ENCODE data around the gene PALM.

The PALM gene

GRCh38 chr19:755063-755462 lies 46.3 kb downstream of the PALM start:
- DNase-seq (ENCODE audit: low read depth, low spot score) = no peak
- H3K36me3 ChIP-seq (ENCODE audit: control insufficient read depth, insufficient read depth, low read length) = no peaks in the 10 kb centered on the region
- H3K27me3 ChIP-seq (ENCODE audit: control insufficient read depth, insufficient read depth, low read length) = no peaks in the 10 kb centered on the region
- no peaks in the 10 kb centered on the region for H3K9me3 ChIP-seq (ENCODE audit: control insufficient read depth, insufficient read depth, low read length)
- no peak overlapping the region for H3K27ac ChIP-seq (ENCODE audit: low read length)
- no CpG with 5 or more reads among the region's 15 CpGs for WGBS (ENCODE audit: insufficient coverage, insufficient read length)
- H3K4me1 ChIP-seq (ENCODE audit: control insufficient read depth, insufficient read depth, low read length) = no peaks in the 10 kb centered on the region; the same call in 1 of the 2 replicates
- H3K4me3 ChIP-seq (ENCODE audit: low read length) = no peak overlapping the region

GRCh38 chr19:756236-756635 lies 47.5 kb downstream of the PALM start:
- no peak overlapping the region for H3K27ac ChIP-seq (ENCODE audit: low read length)
- no peaks in the 10 kb centered on the region; the same call in 1 of the 2 replicates for H3K4me1 ChIP-seq (ENCODE audit: control insufficient read depth, insufficient read depth, low read length)
- no peak for DNase-seq (ENCODE audit: low read depth, low spot score)
- H3K27me3 ChIP-seq (ENCODE audit: control insufficient read depth, insufficient read depth, low read length) = no peaks in the 10 kb centered on the region
- no peak overlapping the region for H3K4me3 ChIP-seq (ENCODE audit: low read length)
- no peaks in the 10 kb centered on the region for H3K9me3 ChIP-seq (ENCODE audit: control insufficient read depth, insufficient read depth, low read length)
- H3K36me3 ChIP-seq (ENCODE audit: control insufficient read depth, insufficient read depth, low read length) = no peaks in the 10 kb centered on the region

- Histone ChIP-seq H3K27ac (ENCODE audit: low read length) (no peak overlapping the region), H3K4me3 (ENCODE audit: low read length) (no peak overlapping the region; the same call in 1 of the 2 replicates), H3K9me3 (ENCODE audit: control insufficient read depth, insufficient read depth, low read length) (no peaks in the 10 kb centered on the region), H3K4me1 (ENCODE audit: control insufficient read depth, insufficient read depth, low read length) (no peaks in the 10 kb centered on the region; the same call in 1 of the 2 replicates), H3K36me3 (ENCODE audit: control insufficient read depth, insufficient read depth, low read length) (no peaks in the 10 kb centered on the region), H3K27me3 (ENCODE audit: control insufficient read depth, insufficient read depth, low read length) (no peaks in the 10 kb centered on the region)
- DNase-seq (ENCODE audit: low read depth, low spot score) = no peak
- no CpG with 5 or more reads among the region's 36 CpGs for WGBS (ENCODE audit: insufficient coverage, insufficient read length)
Measured at GRCh38 chr19:756821-757688, 48.3 kb downstream of the PALM start.

DNA sequence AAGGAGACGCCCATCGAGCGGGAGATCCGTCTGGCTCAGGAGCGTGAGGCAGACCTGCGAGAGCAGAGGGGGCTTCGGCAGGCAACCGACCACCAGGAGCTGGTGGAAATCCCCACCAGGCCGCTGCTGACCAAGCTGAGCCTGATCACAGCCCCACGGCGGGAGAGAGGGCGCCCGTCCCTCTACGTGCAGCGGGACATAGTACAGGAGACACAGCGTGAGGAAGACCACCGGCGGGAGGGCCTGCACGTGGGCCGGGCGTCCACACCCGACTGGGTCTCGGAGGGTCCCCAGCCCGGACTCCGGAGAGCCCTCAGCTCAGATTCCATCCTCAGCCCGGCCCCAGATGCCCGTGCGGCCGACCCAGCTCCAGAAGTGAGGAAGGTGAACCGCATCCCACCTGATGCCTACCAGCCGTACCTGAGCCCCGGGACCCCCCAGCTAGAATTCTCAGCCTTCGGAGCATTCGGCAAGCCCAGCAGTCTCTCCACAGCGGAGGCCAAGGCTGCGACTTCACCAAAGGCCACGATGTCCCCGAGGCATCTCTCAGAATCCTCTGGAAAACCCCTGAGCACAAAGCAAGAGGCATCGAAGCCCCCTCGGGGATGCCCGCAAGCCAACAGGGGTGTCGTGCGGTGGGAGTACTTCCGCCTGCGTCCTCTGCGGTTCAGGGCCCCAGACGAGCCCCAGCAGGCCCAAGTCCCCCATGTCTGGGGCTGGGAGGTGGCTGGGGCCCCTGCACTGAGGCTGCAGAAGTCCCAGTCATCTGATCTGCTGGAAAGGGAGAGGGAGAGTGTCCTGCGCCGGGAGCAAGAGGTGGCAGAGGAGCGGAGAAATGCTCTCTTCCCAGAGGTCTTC lies 49.3 kb downstream of the PALM start:
- whole genome bisulfite sequencing (ENCODE audit: insufficient coverage, insufficient read length) = no CpG with 5 or more reads among the region's 50 CpGs
- no peaks in the 10 kb centered on the region for H3K9me3 ChIP-seq (ENCODE audit: control insufficient read depth, insufficient read depth, low read length)
- no peaks in the 10 kb centered on the region for H3K4me1 ChIP-seq (ENCODE audit: control insufficient read depth, insufficient read depth, low read length)
- H3K36me3 ChIP-seq (ENCODE audit: control insufficient read depth, insufficient read depth, low read length) = no peaks in the 10 kb centered on the region
- H3K4me3 ChIP-seq (ENCODE audit: low read length) = no peak overlapping the region; the same call in 1 of the 2 replicates
- DNase-seq (ENCODE audit: low read depth, low spot score) = no peak
- no peak overlapping the region for H3K27ac ChIP-seq (ENCODE audit: low read length)
- no peaks in the 10 kb centered on the region for H3K27me3 ChIP-seq (ENCODE audit: control insufficient read depth, insufficient read depth, low read length)

GRCh38 chr19:763181-763580 lies 54.4 kb downstream of the PALM start:
- Histone ChIP-seq H3K36me3 (ENCODE audit: control insufficient read depth, insufficient read depth, low read length) (no peaks in the 10 kb centered on the region), H3K27me3 (ENCODE audit: control insufficient read depth, insufficient read depth, low read length) (no peaks in the 10 kb centered on the region), H3K4me1 (ENCODE audit: control insufficient read depth, insufficient read depth, low read length) (no peaks in the 10 kb centered on the region), H3K4me3 (ENCODE audit: low read length) (no peak overlapping the region), H3K27ac (ENCODE audit: low read length) (no peak overlapping the region), H3K9me3 (ENCODE audit: control insufficient read depth, insufficient read depth, low read length) (no peaks in the 10 kb centered on the region)
- WGBS (ENCODE audit: insufficient coverage, insufficient read length) = no CpG with 5 or more reads among the region's 10 CpGs
- no peak for DNase-seq (ENCODE audit: low read depth, low spot score)

DNA sequence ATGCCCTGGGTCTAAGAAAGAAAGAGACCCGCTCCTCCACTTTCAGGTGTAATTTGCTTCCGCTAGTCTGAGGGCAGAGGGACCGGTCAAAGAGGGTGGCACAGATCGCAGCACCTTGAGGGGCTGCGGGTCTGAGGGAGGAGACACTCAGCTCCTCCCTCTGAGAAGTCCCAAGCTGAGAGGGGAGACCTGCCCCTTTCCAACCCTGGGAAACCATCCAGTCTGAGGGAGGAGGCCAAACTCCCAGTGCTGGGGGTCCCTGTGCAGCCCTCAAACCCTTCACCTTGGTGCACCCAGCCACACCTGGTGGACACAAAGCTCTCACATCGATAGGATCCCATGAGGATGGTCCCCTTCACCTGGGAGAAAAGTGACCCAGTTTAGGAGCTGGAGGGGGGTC lies 55.1 kb downstream of the PALM start:
- Histone ChIP-seq H3K27me3 (ENCODE audit: control insufficient read depth, insufficient read depth, low read length) (no peaks in the 10 kb centered on the region), H3K27ac (ENCODE audit: low read length) (no peak overlapping the region), H3K9me3 (ENCODE audit: control insufficient read depth, insufficient read depth, low read length) (no peaks in the 10 kb centered on the region), H3K4me3 (ENCODE audit: low read length) (no peak overlapping the region), H3K4me1 (ENCODE audit: control insufficient read depth, insufficient read depth, low read length) (no peaks in the 10 kb centered on the region), H3K36me3 (ENCODE audit: control insufficient read depth, insufficient read depth, low read length) (no peaks in the 10 kb centered on the region)
- WGBS (ENCODE audit: insufficient coverage, insufficient read length) = no CpG with 5 or more reads among the region's 6 CpGs
- DNase-seq (ENCODE audit: low read depth, low spot score) = no peak

- Histone ChIP-seq H3K4me3 (ENCODE audit: low read length) (no peak overlapping the region), H3K4me1 (ENCODE audit: control insufficient read depth, insufficient read depth, low read length) (no peaks in the 10 kb centered on the region), H3K36me3 (ENCODE audit: control insufficient read depth, insufficient read depth, low read length) (no peaks in the 10 kb centered on the region), H3K27me3 (ENCODE audit: control insufficient read depth, insufficient read depth, low read length) (no peaks in the 10 kb centered on the region), H3K27ac (ENCODE audit: low read length) (no peak overlapping the region), H3K9me3 (ENCODE audit: control insufficient read depth, insufficient read depth, low read length) (no peaks in the 10 kb centered on the region)
- DNase-seq (ENCODE audit: low read depth, low spot score) = no peak
- WGBS (ENCODE audit: insufficient coverage, insufficient read length) = no CpG with 5 or more reads among the region's 12 CpGs
Measured at GRCh38 chr19:764301-764700, 55.6 kb downstream of the PALM start.

- no peaks in the 10 kb centered on the region for H3K9me3 ChIP-seq (ENCODE audit: control insufficient read depth, insufficient read depth, low read length)
- no peaks in the 10 kb centered on the region for H3K36me3 ChIP-seq (ENCODE audit: control insufficient read depth, insufficient read depth, low read length)
- H3K27me3 ChIP-seq (ENCODE audit: control insufficient read depth, insufficient read depth, low read length) = no peaks in the 10 kb centered on the region
- no peak overlapping the region for H3K27ac ChIP-seq (ENCODE audit: low read length)
- DNase-seq (ENCODE audit: low read depth, low spot score) = no peak
- H3K4me3 ChIP-seq (ENCODE audit: low read length) = no peak overlapping the region
- H3K4me1 ChIP-seq (ENCODE audit: control insufficient read depth, insufficient read depth, low read length) = no peaks in the 10 kb centered on the region
- no CpG with 5 or more reads among the region's 7 CpGs for WGBS (ENCODE audit: insufficient coverage, insufficient read length)
Measured at GRCh38 chr19:765179-765738, 56.5 kb downstream of the PALM start.

DNA sequence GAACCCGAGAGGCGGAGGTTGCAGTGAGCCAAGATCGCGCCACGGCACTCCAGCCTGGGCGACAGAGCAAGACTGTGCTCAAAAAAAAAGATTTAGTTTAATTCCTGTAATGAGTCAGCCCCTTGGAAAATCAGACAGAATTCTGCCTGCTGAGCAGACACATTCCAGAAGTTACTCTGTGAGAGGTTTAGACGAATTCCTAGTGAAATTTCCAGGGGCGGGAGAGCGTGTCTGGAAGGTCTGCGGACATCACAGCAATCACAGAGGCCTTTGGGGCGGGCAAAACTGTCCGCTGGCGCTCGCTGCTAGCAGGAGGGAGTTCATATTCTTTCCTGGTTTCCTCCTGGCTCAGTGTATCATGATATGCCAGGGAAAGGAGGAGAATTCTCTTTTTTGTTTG lies 59.7 kb downstream of the PALM start:
- H3K4me1 ChIP-seq (ENCODE audit: control insufficient read depth, insufficient read depth, low read length) = no peaks in the 10 kb centered on the region
- no peak overlapping the region for H3K4me3 ChIP-seq (ENCODE audit: low read length)
- WGBS (ENCODE audit: insufficient coverage, insufficient read length) = no CpG with 5 or more reads among the region's 14 CpGs
- no peaks in the 10 kb centered on the region for H3K36me3 ChIP-seq (ENCODE audit: control insufficient read depth, insufficient read depth, low read length)
- H3K27me3 ChIP-seq (ENCODE audit: control insufficient read depth, insufficient read depth, low read length) = no peaks in the 10 kb centered on the region
- H3K27ac ChIP-seq (ENCODE audit: low read length) = no peak overlapping the region
- no peak for DNase-seq (ENCODE audit: low read depth, low spot score)
- H3K9me3 ChIP-seq (ENCODE audit: control insufficient read depth, insufficient read depth, low read length) = no peaks in the 10 kb centered on the region

- Histone ChIP-seq H3K9me3 (ENCODE audit: control insufficient read depth, insufficient read depth, low read length) (no peaks in the 10 kb centered on the region), H3K4me3 (ENCODE audit: low read length) (no peak overlapping the region), H3K27ac (ENCODE audit: low read length) (no peak overlapping the region), H3K4me1 (ENCODE audit: control insufficient read depth, insufficient read depth, low read length) (no peaks in the 10 kb centered on the region), H3K36me3 (ENCODE audit: control insufficient read depth, insufficient read depth, low read length) (no peaks in the 10 kb centered on the region), H3K27me3 (ENCODE audit: control insufficient read depth, insufficient read depth, low read length) (no peaks in the 10 kb centered on the region)
- no CpG with 5 or more reads among the region's 6 CpGs for WGBS (ENCODE audit: insufficient coverage, insufficient read length)
- DNase-seq (ENCODE audit: low read depth, low spot score) = no peak
Measured at GRCh38 chr19:769616-770015, 60.9 kb downstream of the PALM start.
